Measurements from ENCODE around the gene TNFAIP2.

The TNFAIP2 gene

DNA sequence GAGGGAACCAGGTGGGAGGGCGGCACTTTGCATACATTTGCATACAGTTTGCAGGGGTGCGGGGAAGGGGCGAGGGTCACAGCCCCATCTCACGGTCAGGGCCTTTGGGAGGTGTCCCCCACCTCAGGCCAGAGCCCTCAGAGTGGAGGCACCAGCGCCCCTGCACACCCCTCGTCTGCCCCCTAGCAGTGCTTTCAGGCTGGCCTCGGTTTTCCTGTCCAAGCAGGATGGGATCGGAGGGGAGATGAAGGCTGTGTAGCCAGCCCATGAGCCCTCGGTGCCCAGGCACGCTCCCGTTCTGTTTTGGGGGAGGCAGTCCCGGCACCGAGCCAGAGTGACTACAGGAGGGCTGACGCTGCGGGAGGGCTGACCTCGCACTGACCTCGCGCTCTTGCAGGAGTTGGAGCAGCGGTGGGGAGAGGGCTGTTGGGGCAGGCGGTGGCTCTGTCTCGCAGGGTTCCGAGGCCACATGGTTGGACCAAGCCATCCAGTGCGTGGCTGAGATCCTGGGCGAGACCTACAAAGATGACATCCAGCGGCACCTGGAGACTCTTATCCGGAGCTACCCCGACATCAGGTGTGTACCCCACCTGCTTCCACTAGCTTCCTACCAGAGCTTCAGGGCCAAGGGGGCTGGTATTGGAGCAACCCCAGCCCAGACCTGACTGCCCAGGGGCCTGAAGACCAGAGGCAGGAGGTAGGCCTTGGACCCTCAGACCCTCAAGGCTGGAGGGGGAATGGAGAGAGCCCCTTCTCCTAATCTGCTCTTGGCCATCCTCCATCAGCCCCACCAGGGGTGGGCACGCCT lies 15.1 kb upstream of the TNFAIP2 start:
- TF ChIP-seq GATA3 (IDR thresholded peaks at IDR 0.05; ENCODE audit: low read depth, low read length) (no peak), GATA2 (IDR thresholded peaks at IDR 0.05; ENCODE audit: low read depth, low read length) (no peak)

DNA sequence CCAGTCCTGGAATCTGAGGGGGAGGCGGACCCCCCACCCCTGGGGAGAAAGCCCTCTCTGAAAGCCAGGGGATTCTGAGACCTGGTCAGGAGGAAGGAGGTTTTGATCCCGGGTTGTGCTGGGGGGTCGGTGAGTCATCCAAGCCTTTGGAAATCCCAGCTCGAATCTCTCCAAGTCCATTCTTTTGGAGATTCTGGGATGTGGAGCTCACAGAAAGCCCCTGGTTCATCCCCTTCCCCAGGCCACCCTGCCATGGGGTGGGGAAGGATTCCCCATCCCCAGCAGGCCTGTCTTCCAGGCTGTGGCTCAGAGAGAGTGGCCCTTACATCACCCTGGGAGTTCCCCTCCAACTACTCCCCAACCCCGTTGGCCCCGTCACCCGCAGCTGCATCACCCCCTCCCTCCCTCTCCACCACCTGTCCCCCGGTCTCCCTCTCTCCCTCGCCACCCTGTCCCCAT lies 14.5 kb upstream of the TNFAIP2 start:
- TF ChIP-seq GATA3 (IDR thresholded peaks at IDR 0.05; ENCODE audit: low read depth, low read length): no peak

DNA sequence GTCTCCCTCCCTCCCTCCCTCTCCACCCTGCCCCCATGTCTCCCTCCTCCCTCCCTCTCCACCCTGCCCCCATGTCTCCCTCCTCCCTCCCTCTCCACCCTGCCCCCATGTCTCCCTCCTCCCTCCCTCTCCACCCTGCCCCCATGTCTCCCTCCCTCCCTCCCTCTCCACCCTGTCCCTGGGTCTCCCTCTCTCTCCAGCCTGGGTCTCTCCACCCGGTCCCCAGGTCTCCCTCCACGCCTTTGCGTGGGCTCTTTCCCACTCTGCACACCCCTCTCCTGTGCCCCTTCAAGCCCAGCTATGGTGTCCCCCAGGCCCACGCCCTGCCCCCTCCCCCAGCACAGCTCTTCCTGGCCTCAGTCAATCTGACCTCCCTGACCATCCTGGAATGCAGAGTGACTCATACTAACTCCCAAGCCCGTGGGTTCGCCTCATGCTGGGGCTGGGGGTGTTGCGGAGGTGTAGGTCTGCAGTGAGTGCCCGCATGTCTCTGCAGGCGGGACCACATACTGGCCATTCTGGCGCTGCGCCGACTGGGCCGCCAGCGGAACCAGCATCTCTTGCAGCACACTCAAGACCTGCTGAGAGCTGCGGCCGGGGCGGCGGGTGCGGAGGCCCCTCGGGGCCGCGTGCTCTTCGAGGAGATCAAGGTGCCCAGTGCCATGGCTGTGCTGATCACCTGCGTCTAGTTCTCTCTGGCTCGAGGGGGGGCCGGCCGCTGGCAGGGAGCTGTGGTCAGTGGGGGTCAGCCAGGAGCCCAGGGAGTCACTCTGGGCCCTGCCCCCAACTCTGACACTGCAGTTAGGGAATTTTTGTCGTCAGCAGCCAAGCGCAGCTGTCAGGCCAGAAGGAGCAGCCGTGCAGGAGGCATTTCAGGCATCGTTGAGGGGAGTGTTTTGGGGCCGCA lies 13.5 kb upstream of the TNFAIP2 start:
- TF ChIP-seq GATA3 (IDR thresholded peaks at IDR 0.05; ENCODE audit: low read depth, low read length): no peak
- TF ChIP-seq GATA2 (IDR thresholded peaks at IDR 0.05; ENCODE audit: low read depth, low read length): no peak

DNA sequence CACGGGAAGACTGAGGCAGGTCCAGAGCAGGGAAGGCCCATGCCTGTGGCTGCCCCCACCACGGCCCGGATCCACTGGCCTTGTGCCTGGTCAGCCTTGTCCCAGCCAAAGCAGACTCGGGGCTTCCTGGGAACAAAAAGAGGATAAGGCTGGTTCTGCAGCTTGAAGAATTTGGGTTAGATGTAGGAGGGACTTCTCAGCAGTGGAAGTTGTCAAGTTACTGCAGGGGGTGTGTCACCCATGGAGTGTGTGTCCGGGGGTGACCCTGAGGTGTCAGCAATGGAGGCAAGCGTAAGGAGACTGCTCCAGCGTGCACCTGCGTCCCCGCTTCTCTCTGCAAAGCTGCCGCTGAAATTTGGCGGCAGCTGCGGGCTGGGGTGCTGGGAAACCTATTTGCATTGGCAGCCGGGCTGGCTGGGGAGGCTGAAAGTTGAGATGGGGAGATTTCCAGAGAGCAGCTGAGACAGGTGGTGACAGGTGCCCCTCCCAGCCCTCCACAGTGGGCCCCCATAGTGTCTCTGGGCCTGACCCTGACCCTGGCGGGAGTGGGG lies 12.5 kb upstream of the TNFAIP2 start:
- TF ChIP-seq GATA3 (IDR thresholded peaks at IDR 0.05; ENCODE audit: low read depth, low read length) (no peak), GATA2 (IDR thresholded peaks at IDR 0.05; ENCODE audit: low read depth, low read length) (no peak)

DNA sequence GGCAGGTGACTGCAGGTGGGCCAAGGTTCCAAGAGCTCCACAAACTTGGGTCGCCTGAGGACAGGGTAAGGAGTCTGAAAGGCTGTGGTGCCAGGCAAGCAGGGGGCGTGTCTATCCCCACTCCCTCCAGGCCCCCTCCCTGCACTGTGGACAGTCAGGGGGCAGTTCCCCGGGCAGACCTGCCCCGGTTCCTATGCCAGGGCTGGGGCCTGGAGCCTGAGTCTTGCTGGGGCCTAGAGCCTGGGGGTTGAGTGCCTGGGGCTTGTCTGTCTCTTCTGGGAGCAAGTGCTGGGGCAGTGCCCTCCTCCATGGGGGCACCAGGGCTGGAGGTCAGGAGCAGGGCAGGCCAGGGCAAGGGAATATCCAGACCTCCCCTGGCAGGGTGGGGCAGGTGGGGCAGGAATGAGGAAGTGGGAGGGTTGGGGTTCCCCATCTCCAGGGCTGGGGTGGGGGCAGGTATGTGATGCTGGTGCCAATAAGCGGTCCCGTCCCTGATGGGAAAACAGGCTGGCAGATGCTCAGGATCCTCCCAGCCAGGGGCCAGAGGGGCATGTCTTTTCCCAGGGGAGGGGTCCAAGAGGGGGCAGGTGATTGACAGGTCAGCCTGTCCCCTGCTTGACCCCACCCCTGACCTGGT lies 11.9 kb upstream of the TNFAIP2 start:
- TF ChIP-seq GATA2 (IDR thresholded peaks at IDR 0.05; ENCODE audit: low read depth, low read length) (no peak), GATA3 (IDR thresholded peaks at IDR 0.05; ENCODE audit: low read depth, low read length) (no peak)

DNA sequence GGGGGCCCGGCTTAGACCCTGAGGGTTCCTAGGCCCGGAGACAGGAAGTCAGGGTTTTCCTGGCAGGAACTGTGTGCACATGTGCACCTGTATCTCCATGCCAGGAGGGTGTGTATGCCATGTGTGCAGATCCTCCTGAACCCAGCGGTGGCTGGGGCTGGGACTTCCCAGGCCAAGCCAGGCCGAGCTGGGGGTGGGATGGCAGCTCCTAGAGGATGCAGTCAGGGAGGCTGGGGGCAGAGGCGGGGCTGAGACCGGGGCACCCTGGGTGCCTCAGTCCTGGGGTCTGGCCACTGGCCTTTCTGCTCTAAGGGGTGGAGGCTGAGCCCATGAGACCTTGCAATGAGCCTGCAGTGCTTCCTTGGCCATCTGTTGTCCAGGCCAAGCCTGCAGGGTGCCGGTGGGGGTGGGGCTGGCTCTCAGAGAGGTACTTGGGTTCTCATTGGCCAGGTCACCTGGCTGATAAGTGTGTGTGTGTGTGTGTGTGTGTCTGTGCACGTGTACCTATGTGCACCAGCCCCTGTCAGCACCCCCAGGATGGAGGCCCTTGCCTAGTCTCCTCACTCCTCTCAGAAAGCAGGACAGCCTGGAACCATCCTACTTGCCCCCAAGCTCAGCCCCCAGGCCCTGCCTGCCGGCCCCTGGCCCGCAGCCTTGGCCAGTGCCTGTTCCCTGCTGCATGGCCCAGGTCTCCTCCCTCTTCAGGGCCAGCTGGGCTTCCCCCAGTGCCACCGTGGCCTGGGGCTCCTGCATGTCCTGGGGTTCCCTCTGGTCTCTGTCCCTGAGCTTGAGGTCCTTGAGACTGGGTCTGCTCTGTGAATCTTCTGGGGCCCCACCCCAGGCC lies 10.6 kb upstream of the TNFAIP2 start:
- no peak for TF ChIP-seq GATA2 (IDR thresholded peaks at IDR 0.05; ENCODE audit: low read depth, low read length)
- no peak for TF ChIP-seq GATA3 (IDR thresholded peaks at IDR 0.05; ENCODE audit: low read depth, low read length)

DNA sequence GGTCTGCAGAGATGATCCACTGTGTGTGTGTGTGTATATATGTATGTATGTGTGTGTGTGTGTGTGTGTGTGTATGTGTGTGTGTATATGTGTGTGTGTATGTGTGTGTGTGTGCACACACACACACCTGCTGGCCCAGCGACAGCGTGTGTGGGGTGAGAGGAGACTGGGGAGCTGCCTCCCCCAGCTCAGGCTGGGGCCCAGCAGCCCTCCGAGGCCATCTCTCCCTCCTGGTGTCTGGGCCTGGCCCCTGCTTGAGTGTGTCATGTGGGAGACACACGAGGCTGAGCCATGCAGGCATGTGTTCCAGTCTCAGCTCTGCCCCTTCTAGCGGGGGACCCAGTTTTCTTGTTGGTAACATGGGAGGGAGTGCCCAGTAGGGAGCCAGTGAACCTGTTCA lies 10.0 kb upstream of the TNFAIP2 start:
- no peak for TF ChIP-seq GATA2 (IDR thresholded peaks at IDR 0.05; ENCODE audit: low read depth, low read length)
- no peak for TF ChIP-seq GATA3 (IDR thresholded peaks at IDR 0.05; ENCODE audit: low read depth, low read length)

DNA sequence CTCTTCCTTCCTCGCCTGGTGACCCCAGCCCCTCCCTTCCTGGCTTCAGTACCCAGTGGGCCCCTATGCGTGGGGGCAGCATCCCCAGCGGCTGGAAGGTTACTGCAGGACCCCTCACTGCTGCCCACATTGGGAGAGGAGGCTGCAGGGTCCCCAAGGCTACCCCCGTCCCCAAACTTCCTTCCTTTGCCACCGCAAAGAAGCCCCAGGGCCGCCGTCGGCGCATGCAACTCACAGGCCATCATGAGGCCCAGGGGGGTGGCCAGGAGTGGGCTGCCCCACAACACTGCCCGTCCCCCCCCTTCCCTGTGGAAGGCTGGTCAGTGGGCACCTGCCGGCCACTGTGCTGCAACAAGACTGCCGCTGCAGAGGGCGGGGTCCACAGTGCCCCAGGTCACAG lies 9.5 kb upstream of the TNFAIP2 start:
- TF ChIP-seq GATA2 (IDR thresholded peaks at IDR 0.05; ENCODE audit: low read depth, low read length) (no peak), GATA3 (IDR thresholded peaks at IDR 0.05; ENCODE audit: low read depth, low read length) (no peak)

DNA sequence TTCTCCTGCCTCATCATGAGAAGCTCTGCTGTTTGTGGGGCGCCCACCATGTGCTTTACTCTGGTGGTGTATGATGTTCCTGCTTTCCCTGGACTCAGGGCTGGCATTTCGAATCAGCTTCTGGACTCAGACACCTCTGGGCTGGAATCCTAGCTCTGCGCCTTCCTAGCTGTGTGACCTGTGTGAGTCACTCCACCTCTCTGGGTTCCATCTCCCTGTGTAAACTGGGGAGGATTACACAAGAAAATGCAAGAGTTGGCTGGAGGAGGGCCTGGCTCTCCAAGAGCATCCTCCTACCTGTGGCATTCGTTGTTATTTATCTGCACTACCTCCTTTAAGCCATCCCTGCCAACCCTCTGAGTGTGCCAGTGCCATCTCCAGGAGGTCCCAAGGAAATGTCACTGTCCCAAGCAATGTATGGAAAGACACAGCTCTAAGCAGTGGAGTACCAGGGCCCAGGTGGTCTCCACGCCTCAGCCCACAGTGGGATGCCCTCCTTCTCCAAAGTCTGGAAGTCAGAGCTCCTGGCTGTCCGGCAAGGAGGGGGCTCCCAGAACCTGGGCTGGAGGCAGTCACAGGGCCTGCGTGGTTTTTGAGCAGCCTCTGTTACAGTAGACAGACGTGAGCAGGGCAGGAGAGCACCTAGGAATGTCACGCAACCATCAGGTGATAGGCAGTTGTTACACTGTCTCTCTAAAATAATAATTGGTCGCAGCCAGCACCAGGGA lies 7.3 kb upstream of the TNFAIP2 start:
- no peak for TF ChIP-seq GATA2 (IDR thresholded peaks at IDR 0.05; ENCODE audit: low read depth, low read length)
- no peak for TF ChIP-seq GATA3 (IDR thresholded peaks at IDR 0.05; ENCODE audit: low read depth, low read length)

DNA sequence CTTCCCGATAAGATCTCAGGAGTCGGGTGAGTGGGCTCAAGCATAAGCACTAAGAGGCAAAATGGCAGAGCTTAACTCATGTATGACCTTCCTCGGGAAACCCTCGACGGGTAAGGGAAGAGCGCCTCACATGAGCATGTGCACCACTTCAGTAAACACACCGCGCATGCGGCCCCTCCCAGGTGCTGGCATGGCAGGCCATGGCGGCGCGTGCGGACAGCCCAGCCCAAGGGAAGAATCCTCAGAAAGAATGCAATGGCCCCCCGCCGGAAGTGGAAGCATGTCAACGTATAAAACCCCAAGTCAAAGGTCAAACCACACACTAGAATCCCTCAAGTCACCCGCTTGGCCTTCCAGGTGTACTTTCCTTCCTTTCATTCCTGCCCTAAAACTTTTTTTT lies 6.6 kb upstream of the TNFAIP2 start:
- TF ChIP-seq GATA3 (IDR thresholded peaks at IDR 0.05; ENCODE audit: low read depth, low read length): no peak

DNA sequence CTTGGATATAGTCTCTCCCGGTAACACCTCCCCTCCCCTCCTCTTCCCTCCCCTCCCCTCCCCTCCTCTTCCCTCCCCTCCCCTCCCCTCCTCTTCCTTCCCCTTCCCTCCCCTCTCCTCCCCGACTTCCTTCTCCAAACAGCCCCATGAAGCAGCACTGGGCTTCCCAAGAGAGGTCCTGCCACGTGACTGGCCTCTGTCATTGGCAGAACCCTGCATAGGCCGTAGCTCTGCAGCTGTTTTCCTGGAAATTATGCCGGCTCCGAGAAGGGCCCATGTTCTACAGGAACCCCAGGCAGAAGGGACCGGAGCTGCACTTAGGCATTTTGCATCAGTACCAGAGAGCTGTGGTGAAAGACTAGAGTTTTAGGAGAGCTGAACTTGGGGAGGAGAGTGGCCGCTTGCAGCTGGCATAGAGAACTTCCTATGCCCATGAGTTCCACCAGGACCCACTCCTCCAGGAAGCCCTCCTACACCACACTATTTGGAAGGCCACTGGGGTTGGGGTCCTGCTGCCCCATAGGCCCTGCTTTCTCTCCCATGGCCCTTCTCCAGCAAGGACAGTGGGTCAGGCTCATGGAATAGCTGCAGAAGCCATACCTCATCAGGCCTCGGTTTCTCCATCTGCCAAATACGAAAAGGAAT lies 5.1 kb upstream of the TNFAIP2 start:
- no peak for TF ChIP-seq GATA2 (IDR thresholded peaks at IDR 0.05; ENCODE audit: low read depth, low read length)
- no peak for TF ChIP-seq GATA3 (IDR thresholded peaks at IDR 0.05; ENCODE audit: low read depth, low read length)

DNA sequence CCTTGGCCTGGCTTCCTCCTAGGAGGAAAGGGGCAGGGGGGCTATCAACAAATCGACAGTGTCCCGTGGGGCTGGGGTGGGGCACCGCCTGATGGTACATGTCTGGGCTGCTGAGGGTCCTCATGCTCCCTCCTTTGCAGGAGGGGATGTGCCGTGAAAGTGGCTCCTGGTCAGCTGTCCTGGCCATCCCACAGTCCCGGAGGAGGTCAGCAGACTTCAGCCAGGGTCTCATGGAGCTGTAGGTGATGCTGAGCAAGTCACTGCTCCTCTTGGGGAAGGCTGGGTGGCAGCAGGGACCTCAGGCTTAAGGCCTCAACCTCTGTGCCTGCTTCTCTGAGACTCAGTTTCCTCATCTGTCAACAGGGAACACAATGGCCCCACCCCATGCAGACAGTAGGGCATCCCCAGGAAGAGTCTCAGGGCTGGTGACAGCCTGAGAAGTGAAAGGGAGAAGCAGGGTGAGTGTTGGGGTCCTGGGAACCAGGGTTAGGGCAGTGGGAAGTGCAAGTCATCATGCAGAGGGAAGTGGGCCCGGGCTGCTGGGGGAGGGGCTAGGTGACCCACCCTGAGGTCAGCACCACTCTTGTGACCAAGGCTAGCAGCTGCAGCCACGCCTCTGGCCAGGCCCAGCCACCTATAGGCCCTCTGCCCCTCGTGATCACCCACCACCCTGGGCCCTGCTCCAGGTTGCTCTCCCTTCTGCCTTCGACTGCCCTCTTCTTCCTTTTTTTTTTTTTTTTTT lies 4.4 kb upstream of the TNFAIP2 start:
- no peak for TF ChIP-seq GATA3 (IDR thresholded peaks at IDR 0.05; ENCODE audit: low read depth, low read length)
- TF ChIP-seq GATA2 (IDR thresholded peaks at IDR 0.05; ENCODE audit: low read depth, low read length): no peak

All from SH-SY5Y (cell line).